ENCODE results near the gene JAML.

Gene JAML

GRCh38 chr11:118251858-118252652 is 27.2 kb upstream of the JAML start, which contains the start of gene MPZL3:
Gene MPZL3 (minus strand): TSS chr11:118252365. CDS start chr11:118252294, 71 bp downstream.
- FAIRE-seq (peak; percentile 46), DNase-seq (ENCODE audit: insufficient read length, low spot score) (peak; percentile 29)
- no peak for TF ChIP-seq CTCF (IDR thresholded peaks at IDR 0.05; ENCODE audit: insufficient read depth, missing control alignments)

- DNase-seq (ENCODE audit: insufficient read length, low spot score) (no peak), FAIRE-seq (no peak)
- TF ChIP-seq CTCF (IDR thresholded peaks at IDR 0.05; ENCODE audit: insufficient read depth, missing control alignments): no peak
Observed at GRCh38 chr11:118247041-118247440, 22.2 kb upstream of the JAML start.

- no peak for TF ChIP-seq CTCF (IDR thresholded peaks at IDR 0.05; ENCODE audit: insufficient read depth, missing control alignments)
- FAIRE-seq (no peak), DNase-seq (ENCODE audit: insufficient read length, low spot score) (no peak)
Observed at GRCh38 chr11:118245936-118246562, 21.2 kb upstream of the JAML start.

GRCh38 chr11:118243993-118244762 is 19.4 kb upstream of the JAML start:
- FAIRE-seq (no peak), DNase-seq (ENCODE audit: insufficient read length, low spot score) (no peak)
- TF ChIP-seq CTCF (IDR thresholded peaks at IDR 0.05; ENCODE audit: insufficient read depth, missing control alignments): no peak

- no peak for FAIRE-seq
Observed at GRCh38 chr11:118243161-118243560, 18.4 kb upstream of the JAML start.

GRCh38 chr11:118241764-118242098 is 16.9 kb upstream of the JAML start:
- no peak for TF ChIP-seq CTCF (IDR thresholded peaks at IDR 0.05; ENCODE audit: insufficient read depth, missing control alignments)
- no peak for FAIRE-seq
- no peak for DNase-seq (ENCODE audit: insufficient read length, low spot score)

More at GRCh38 chr11:118243161-118243560, 18.4 kb upstream of the JAML start:
- no peak for DNase-seq (ENCODE audit: insufficient read length, low spot score)
- TF ChIP-seq CTCF (IDR thresholded peaks at IDR 0.05; ENCODE audit: insufficient read depth, missing control alignments): no peak
